Stimulated activated CD4-positive, alpha-beta T cell treated with anti-CD3 and anti-CD28 coated beads, TNF-alpha, amount 100 ng/mL, for 1 hour (primary cell): Measurements from ENCODE around the gene GRM3.

Experiments used
- DNase-seq, 3 donors: peaks; one replicate each; pipeline ENCODE4 v3.0.0-alpha.2; 2020; ENCODE audit warnings: low read depth in 3 of 3, low spot score in 1 of 3

GRM3 gene

DNA sequence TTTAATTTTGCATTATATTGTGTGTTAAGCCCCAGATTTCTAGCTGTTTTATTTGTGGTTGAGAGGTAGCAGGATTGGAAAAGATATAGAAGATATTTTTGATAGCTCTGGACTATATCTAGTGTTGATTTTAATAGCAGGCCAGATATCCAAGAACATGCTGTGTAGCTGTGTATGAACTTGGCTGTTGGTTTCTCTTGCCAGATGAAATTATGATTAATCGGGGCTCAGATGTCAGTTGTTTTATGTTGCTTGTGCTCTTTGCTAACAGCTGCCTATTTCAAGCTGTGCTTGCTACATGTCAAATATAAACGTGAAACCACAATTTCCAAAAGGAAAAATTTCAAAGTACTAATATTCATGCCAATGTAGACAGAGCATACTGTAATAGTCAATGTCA is 141.1 kb downstream of the GRM3 start:
- DNase-seq = no peak

DNA sequence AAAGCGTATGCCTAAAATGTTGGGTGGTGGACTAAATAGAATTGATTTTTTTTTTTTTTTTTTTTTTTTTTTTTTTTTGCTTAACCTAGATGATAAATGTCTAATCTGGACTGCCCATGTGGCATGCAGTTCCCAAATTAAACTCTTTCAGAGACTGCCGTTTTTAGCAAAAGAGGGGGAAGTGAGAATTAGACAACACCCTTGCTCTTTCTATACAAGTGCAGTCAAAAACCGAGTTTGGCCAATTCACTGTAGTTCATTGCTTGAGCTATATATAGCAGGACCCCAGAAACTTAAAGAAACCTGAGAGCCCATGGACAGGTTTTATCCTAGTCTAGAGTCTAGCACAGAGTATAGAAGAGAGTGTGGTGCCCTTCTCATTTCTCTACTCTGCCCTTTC is 141.9 kb downstream of the GRM3 start:
- no peak for DNase-seq

GRCh38 chr7:86786376-86786775 is 142.7 kb downstream of the GRM3 start:
- no peak for DNase-seq

GRCh38 chr7:86788948-86789347 is 145.2 kb downstream of the GRM3 start:
- DNase-seq = no peak

DNA sequence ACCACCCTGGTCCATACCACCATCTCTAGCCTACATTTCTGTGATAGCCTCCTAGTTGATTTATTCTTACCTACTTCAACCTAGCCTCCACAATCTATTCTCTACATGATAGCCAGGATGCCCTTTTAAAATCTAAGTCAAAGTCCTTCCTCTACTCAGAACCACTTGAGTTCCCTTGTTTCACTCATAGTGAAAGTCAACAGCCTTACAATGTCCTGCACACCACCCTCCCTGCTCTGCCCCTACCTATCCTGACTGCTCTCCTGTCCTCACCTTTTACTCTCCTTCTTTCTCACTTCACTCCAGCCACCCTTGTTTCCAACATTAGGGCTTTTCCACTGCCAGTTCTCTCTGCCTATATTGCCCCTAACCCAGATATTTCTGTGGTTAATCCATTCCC is 146.7 kb downstream of the GRM3 start:
- DNase-seq = no peak

- no peak for DNase-seq
Measured at GRCh38 chr7:86792260-86792659, 148.6 kb downstream of the GRM3 start.

- DNase-seq = no peak
Measured at GRCh38 chr7:86793136-86793535, 149.4 kb downstream of the GRM3 start.

GRCh38 chr7:86814661-86815379 is 171.1 kb downstream of the GRM3 start:
- no peak for DNase-seq

DNA sequence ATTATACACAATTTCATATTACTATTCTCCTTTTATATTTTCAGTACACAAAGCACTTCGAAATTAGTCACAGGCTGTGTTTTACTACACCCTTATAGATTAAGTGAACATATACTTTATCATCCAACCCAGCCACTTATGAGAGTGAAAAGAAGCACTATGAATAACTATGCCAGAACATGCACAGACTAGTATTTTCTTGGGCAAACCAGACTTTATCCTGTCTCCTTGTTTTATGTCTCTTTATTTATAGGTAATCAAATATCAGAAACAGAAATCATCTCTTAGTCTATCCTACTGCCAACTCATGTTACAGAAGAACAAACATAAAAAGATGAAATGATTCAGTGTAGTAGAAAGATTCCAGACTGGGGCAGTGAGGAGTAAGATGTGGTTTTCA is 171.8 kb downstream of the GRM3 start:
- DNase-seq = no peak

DNA sequence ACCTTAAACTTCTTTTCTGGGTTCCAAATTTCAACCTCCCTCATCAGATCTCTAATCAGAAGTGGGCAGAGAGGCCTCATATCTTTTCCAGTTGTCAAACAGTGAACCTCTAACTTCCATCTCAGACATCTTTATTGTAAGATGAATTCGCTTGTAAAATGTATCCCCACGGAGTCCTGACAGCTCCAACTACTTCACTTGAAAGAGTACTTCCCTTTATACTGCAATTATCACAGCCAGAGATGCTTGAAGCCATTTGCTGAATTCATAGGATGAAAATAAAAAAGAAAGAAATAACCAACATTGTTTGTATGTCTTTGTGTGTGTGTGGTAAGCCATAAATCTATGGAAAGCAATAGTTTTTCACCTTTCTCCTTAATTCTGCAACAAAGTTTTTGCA is 175.2 kb downstream of the GRM3 start:
- no peak for DNase-seq

DNA sequence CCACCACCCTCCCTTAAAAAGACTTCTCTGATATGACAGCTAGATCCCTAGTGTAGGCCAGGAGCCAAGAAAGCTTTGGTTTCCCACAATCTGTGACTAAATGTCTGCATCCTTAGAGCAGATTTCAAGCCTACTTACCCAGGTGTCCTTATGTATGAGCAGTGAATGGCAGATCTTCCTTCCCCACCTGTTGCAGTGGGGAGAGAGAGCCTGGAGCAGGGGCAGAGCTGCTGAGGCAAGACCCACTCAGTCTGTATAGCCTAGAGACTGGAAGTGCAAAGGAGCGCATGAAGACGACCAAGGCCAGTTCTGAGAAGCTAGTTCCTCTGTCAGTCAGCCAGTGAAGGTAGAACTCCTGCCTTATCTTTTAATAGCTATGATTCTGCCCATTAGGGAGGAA is 180.1 kb downstream of the GRM3 start:
- DNase-seq = no peak

DNA sequence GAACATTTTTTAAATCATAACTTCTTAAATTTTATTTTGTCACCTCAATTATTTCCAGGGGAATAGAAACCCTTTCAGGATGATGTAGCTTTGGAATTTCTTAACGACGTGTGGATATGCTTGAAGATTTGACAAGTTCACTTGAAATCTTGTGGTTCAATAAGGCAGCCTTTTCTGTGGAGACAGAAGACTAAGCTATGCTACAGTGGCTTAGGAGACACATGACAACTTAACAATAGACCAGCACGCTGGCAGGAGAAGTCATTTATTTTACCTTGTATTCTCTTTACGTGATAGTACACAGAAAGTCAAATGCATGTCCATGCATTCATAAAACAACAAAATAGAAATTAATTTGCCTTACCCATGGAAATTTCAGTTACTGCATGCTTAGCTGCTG is 181.6 kb downstream of the GRM3 start:
- no peak for DNase-seq

DNA sequence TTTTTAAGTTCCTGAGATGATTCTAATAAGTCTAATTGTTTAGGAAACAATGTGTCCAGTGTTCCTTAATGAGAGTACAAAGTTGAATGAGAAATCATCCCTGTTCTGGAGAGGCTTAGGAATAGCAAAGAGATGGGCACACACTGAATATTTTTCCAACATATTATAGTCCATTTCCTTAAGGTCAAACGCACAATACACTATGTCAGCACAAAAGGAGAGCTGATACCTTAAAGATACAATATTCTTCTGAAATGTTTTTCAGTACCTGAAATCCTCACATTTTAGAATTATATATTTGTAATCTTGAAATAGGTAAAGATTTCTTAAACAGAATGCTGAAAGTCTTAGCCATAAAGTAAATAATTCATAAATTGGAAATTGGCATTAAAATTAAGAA is 183.2 kb downstream of the GRM3 start:
- no peak for DNase-seq

GRCh38 chr7:86833360-86833759 is 189.7 kb downstream of the GRM3 start:
- DNase-seq = no peak

DNA sequence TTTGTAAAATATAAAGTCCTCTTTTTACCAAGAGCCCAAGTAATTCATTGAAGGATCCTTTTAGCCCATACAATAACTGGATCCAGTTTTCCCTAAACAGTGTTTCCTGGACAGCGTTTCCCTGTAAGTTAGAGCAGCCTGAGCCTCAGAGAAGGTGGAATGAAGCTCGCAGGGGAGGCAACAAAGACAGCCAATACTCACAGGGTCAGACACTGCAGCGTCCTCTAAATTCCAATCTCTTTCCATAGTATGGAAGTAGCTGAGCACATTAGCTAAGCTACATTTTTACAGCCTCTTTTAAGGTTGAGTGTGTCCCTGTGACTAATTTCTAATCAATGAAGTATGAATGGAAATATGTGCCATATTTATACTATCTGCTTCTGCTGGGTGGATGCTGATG is 193.5 kb downstream of the GRM3 start:
- no peak for DNase-seq

- DNase-seq = no peak
Measured at GRCh38 chr7:86844608-86845007, 200.9 kb downstream of the GRM3 start.

GRCh38 chr7:86846494-86847190 is 202.9 kb downstream of the GRM3 start:
- DNase-seq = no peak

DNA sequence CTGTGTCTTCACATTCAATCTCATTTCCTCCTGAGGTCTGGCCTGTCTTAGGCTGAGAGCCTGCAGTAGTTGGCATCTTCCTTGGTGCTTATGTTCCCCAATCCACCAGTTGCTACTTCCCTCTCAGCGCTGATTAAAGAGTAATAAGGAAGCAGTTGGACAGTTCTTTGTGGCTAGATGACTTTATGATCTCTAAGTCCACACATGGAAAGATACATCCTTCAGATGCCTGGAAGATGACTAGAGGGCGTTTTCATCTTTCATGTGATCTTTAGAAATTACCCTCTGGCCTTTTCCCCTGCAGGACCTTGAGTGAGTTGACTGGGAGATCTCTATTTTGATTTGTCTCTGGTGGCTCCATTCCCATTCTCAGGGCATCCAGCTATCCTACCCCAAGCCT is 204.5 kb downstream of the GRM3 start:
- no peak for DNase-seq

GRCh38 chr7:86851566-86851965 is 207.9 kb downstream of the GRM3 start:
- DNase-seq = no peak

DNA sequence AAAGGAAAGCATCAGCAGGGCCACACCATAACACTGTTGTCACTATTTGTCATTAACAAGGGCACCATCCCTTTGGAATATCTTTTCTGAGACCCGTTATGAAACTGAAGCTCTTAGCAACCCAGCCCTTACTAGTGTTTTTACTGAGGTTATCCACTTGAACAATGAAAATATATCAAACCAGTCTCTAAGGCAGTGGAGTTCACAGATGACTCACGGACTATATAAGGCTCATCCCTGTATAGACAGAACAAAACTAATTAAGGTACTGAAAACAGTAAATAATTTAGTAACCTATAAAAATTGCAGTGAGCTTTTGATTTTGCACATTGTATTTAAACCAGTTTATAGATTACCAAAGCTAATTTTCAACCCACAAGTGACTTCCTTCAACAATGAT is 219.7 kb downstream of the GRM3 start:
- no peak for DNase-seq

DNA sequence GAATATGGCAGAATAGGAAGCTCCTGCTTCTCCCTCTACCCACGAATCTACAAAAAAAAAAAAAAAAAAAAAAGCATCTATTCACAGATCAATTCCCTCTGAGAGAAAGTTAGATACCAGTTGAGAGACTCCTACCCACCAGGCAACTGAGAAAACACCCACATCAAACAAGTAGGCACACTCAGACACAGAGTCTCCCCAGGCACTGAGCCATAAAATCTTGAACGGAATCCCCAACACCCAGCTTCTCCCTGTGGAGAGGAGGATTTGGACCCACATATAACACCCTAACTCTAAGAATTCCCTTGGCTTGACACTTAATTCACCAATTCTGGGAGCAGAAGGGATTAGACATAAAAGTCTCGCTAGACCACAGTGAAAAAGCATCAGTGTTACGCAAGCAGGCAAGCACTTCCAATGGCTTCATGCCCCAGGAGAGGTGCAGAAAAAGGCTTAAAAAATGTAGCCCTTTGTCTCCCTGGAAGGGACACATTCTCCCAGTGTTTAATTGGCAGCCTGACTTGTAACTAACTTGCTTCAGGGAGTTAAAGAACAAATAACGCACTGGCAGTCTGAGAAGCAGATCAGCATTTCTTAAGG is 223.6 kb downstream of the GRM3 start:
- DNase-seq = no peak

- DNase-seq = no peak
Measured at GRCh38 chr7:86876146-86876545, 232.4 kb downstream of the GRM3 start.

- no peak for DNase-seq
Measured at GRCh38 chr7:86884152-86884551, 240.4 kb downstream of the GRM3 start.
